K562 (cell line): ENCODE measurements around the gene CORO2A. TPM values are rescaled to one million over a fixed set of nuclear protein-coding genes. Genes with fewer than 3 reads are reported as not detected.

Source experiments
- BCOR ChIP-seq: fragments of 450-650 bp; IDR thresholded peaks from 2 replicates; pipeline ENCODE4 v1.6.1; 2016
- KDM1A ChIP-seq, 2 experiments: fragments of 450-650 bp; IDR thresholded peaks; 2 replicates each; pipeline ENCODE4 v1.6.1; 2016; ENCODE audit warnings: mild to moderate bottlenecking in 2 of 2
- KDM5B ChIP-seq: fragments of 200-600 bp; sonication (generic); IDR thresholded peaks from 2 replicates; pipeline ENCODE4 v1.6.1; 2012; ENCODE audit warnings: low read depth, mild to moderate bottlenecking, moderate library complexity, low read length, control low read depth, inconsistent platforms; ENCODE audit not compliant: insufficient replicate concordance
- LARP7 ChIP-seq: fragments of 450-650 bp; IDR thresholded peaks from 2 replicates; pipeline ENCODE4 v1.6.1; 2016
- ZNF431 ChIP-seq: sonication (generic); formaldehyde crosslinking; IDR thresholded peaks from 2 replicates; pipeline ENCODE4 v1.8.0; 2022; ENCODE audit warnings: mild to moderate bottlenecking, missing genetic modification reagents
- ZNF436 ChIP-seq: fragments of 250-450, 450-650 bp; sonication (Bioruptor Pico); formaldehyde crosslinking; IDR thresholded peaks from 2 replicates; pipeline ENCODE4 v1.7.0; 2020; ENCODE audit warnings: mild to moderate bottlenecking
- polyA plus RNA-seq, 8 experiments: library from polyadenylated mRNA; depleted of rRNA in 4 of 8; stranded (reverse) in 5 of 8; unstranded in 3 of 8; fragments of >200 nt; fragmentation: Nextera tagmentation in 2 of 8; fragmentation: Illumina TruSeq in 1 of 8; extraction: Ambion mirVana in 2 of 8; extraction: Trizol in 1 of 8; gene quantifications; 2 replicates each; pipeline versions ENCODE4 v1.2.1 to v1.2.3, GENCODE V29; 2011 to 2014; ENCODE audit warnings: inconsistent platforms in 1 of 8, missing spikeins in 1 of 8
- total RNA-seq, 7 experiments: library from RNA; depleted of rRNA in 6 of 7; stranded (reverse); fragments of >200 nt in 6 of 7; fragmentation: Illumina TruSeq in 2 of 7; extraction: Trizol in 2 of 7; gene quantifications; 2 replicates each; pipeline versions ENCODE4 v1.2.1 to v1.2.3, GENCODE V29; 2011 to 2021; ENCODE audit warnings: low replicate concordance in 1 of 7
- TF ChIP-seq, protein P1 (sequence below), 2 experiments: IDR thresholded peaks; 2 replicates each; pipeline ENCODE4 v1.6.1; 2011; ENCODE audit warnings: borderline replicate concordance in 1 of 2, control low read depth in 1 of 2, low read depth in 1 of 2, low read length in 1 of 2, mild to moderate bottlenecking in 1 of 2, mixed read lengths in 1 of 2, moderate library complexity in 1 of 2; ENCODE audit not compliant: insufficient read depth in 1 of 2, insufficient read length in 1 of 2, poor library complexity in 1 of 2, severe bottlenecking in 1 of 2; ENCODE audit errors: extremely low read depth in 1 of 2
- TF ChIP-seq, protein P2 (sequence below): sonication (generic); formaldehyde crosslinking; IDR thresholded peaks from 2 replicates; pipeline ENCODE4 v1.8.0; 2023; ENCODE audit warnings: mild to moderate bottlenecking, missing genetic modification reagents

CORO2A gene
- total and polyA plus RNA-seq, 9 of the 15 experiments (the other 6 are each of a cell fraction or from before 2014, with no cell fraction given) = 9.5 to 26.6 (median 18.0) TPM

DNA sequence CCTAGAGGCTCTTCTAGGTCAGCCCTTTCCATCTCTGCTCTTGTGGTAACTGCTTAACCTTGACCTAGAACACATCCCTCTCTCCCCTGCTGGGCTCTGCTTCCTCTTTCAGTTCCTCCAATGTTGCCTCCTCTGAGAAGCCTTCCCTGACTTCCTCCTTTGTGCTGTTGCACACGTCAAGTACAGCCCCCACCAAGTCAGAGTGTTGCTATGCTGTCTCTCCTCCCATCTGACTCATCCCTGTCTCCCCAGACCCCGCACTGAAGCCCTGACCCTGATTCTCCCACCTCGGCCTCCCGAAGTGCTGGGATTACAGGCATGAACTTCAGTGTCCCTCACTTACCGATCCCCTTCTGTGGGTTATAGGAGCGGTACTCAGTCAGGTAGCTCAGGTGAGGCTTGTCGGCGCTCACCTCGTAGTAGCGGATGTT lies 63.0 kb downstream of the CORO2A start (continued):
- TF ChIP-seq, protein P1, sequence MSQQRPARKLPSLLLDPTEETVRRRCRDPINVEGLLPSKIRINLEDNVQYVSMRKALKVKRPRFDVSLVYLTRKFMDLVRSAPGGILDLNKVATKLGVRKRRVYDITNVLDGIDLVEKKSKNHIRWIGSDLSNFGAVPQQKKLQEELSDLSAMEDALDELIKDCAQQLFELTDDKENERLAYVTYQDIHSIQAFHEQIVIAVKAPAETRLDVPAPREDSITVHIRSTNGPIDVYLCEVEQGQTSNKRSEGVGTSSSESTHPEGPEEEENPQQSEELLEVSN (IDR thresholded peaks at IDR 0.05; ENCODE audit: borderline replicate concordance in 1 of 2, extremely low read depth in 1 of 2, insufficient read depth in 1 of 2, insufficient read length in 1 of 2, low read depth in 1 of 2, low read length in 1 of 2, poor library complexity in 1 of 2, severe bottlenecking in 1 of 2) = no peak
- TF ChIP-seq ZNF436 (peak; percentile 85), KDM5B (no peak), BCOR (peak; percentile 80), KDM1A (IDR thresholded peaks at IDR 0.05) (peak in 1 of 2 experiments; percentile 42; a peak in 1 of 4 replicates), LARP7 (no peak), ZNF431 (CRISPR knock-in tag) (no peak)
- TF ChIP-seq, protein P2, sequence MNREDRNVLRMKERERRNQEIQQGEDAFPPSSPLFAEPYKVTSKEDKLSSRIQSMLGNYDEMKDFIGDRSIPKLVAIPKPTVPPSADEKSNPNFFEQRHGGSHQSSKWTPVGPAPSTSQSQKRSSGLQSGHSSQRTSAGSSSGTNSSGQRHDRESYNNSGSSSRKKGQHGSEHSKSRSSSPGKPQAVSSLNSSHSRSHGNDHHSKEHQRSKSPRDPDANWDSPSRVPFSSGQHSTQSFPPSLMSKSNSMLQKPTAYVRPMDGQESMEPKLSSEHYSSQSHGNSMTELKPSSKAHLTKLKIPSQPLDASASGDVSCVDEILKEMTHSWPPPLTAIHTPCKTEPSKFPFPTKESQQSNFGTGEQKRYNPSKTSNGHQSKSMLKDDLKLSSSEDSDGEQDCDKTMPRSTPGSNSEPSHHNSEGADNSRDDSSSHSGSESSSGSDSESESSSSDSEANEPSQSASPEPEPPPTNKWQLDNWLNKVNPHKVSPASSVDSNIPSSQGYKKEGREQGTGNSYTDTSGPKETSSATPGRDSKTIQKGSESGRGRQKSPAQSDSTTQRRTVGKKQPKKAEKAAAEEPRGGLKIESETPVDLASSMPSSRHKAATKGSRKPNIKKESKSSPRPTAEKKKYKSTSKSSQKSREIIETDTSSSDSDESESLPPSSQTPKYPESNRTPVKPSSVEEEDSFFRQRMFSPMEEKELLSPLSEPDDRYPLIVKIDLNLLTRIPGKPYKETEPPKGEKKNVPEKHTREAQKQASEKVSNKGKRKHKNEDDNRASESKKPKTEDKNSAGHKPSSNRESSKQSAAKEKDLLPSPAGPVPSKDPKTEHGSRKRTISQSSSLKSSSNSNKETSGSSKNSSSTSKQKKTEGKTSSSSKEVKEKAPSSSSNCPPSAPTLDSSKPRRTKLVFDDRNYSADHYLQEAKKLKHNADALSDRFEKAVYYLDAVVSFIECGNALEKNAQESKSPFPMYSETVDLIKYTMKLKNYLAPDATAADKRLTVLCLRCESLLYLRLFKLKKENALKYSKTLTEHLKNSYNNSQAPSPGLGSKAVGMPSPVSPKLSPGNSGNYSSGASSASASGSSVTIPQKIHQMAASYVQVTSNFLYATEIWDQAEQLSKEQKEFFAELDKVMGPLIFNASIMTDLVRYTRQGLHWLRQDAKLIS (CRISPR knock-in tag) = no peak
